SJSA1 (cell line): Measurements from ENCODE around the gene HTT. TPM values are rescaled to one million over a fixed set of nuclear protein-coding genes. Genes with fewer than 3 reads are reported as not detected.
A peak's percentile ranks its signal among the peaks of the same experiment; 100 is the strongest.
"Not testable (repeated sequence)": the region's sequence is repeated elsewhere in the genome, so short reads cannot be mapped to it uniquely, and the experiment has no call there.

ENCODE experiments used
- DNase-seq, 2 experiments: peaks; one replicate each; pipeline ENCODE4 v3.0.0-alpha.2; 2015 to 2020; ENCODE audit warnings: low spot score in 2 of 2, low read depth in 1 of 2
- H3K27ac ChIP-seq: fragments of 250-450 bp; sonication (Bioruptor Pico); 2 replicates; pipeline ENCODE4 v1.5.1; 2020; ENCODE audit warnings: mild to moderate bottlenecking, moderate library complexity
- H3K27me3 ChIP-seq: fragments of 250-450 bp; sonication (Bioruptor Pico); replicated peaks from 2 replicates; pipeline ENCODE4 v1.5.1; 2020; ENCODE audit warnings: mild to moderate bottlenecking, moderate library complexity
- H3K36me3 ChIP-seq: fragments of 250-450 bp; sonication (Bioruptor Pico); 2 replicates; pipeline ENCODE4 v1.5.1; 2020; ENCODE audit warnings: mild to moderate bottlenecking
- H3K4me1 ChIP-seq: fragments of 250-450 bp; sonication (Bioruptor Pico); replicated peaks from 2 replicates; pipeline ENCODE4 v1.6.1; 2021; ENCODE audit warnings: mild to moderate bottlenecking
- H3K4me3 ChIP-seq: fragments of 250-450 bp; sonication (Bioruptor Pico); 2 replicates; pipeline ENCODE4 v1.5.1; 2020; ENCODE audit warnings: mild to moderate bottlenecking
- H3K9me3 ChIP-seq: fragments of 250-450 bp; sonication (Bioruptor Pico); replicated peaks from 2 replicates; pipeline ENCODE4 v1.5.1; 2020; ENCODE audit warnings: mild to moderate bottlenecking
- total RNA-seq: library from RNA; depleted of rRNA; stranded (reverse); fragments of >200 nt; shearing (Covaris generic); gene quantifications from 2 replicates; pipeline ENCODE4 v1.2.3, GENCODE V29; 2014

HTT gene
- total RNA-seq, 1 experiment from 2014 or later = 12.6 TPM

GRCh38 chr4:3040452-3041191, 33.9 kb upstream of the HTT start:
- no peak overlapping the region for H3K4me3 ChIP-seq
- DNase-seq = no peak
- H3K27me3 ChIP-seq = no peaks in the 10 kb centered on the region
- H3K27ac ChIP-seq = no peak overlapping the region
- H3K4me1 ChIP-seq = no peaks in the 10 kb centered on the region
- no peaks in the 10 kb centered on the region for H3K9me3 ChIP-seq
- no peaks in the 10 kb centered on the region for H3K36me3 ChIP-seq

GRCh38 chr4:3041192-3042142, 33.0 kb upstream of the HTT start:
- Histone ChIP-seq H3K4me3 (no peak overlapping the region), H3K9me3 (no peaks in the 10 kb centered on the region), H3K4me1 (no peaks in the 10 kb centered on the region), H3K27me3 (no peaks in the 10 kb centered on the region), H3K27ac (no peak overlapping the region), H3K36me3 (no peaks in the 10 kb centered on the region)
- peak in 1 of 2 experiments; percentile 43 for DNase-seq

GRCh38 chr4:3042226-3042625, 32.3 kb upstream of the HTT start:
- Histone ChIP-seq H3K36me3 (no peaks in the 10 kb centered on the region), H3K4me3 (no peak overlapping the region), H3K4me1 (no peaks in the 10 kb centered on the region), H3K27ac (no peak overlapping the region), H3K27me3 (no peaks in the 10 kb centered on the region), H3K9me3 (no peaks in the 10 kb centered on the region)
- DNase-seq = no peak

- Histone ChIP-seq H3K27ac (no peak overlapping the region), H3K4me3 (no peak overlapping the region), H3K36me3 (no peaks in the 10 kb centered on the region), H3K9me3 (no peaks in the 10 kb centered on the region), H3K27me3 (no peaks in the 10 kb centered on the region), H3K4me1 (no peaks in the 10 kb centered on the region)
- no peak for DNase-seq
Measured at GRCh38 chr4:3043282-3044020, 31.0 kb upstream of the HTT start.

- Histone ChIP-seq H3K27me3 (no peaks in the 10 kb centered on the region), H3K27ac (no peak overlapping the region)
Measured at GRCh38 chr4:3044870-3045819, 29.3 kb upstream of the HTT start.

GRCh38 chr4:3046162-3046561, 28.3 kb upstream of the HTT start:
- Histone ChIP-seq H3K36me3 (no peaks in the 10 kb centered on the region), H3K9me3 (no peaks in the 10 kb centered on the region), H3K27me3 (no peaks in the 10 kb centered on the region), H3K27ac (no peak overlapping the region), H3K4me3 (no peak overlapping the region), H3K4me1 (no peaks in the 10 kb centered on the region)
- DNase-seq = no peak

More at GRCh38 chr4:3044870-3045819, 29.3 kb upstream of the HTT start:
- H3K36me3 ChIP-seq = no peaks in the 10 kb centered on the region
- no peak overlapping the region for H3K4me3 ChIP-seq
- H3K4me1 ChIP-seq = no peaks in the 10 kb centered on the region
- no peaks in the 10 kb centered on the region for H3K9me3 ChIP-seq
- DNase-seq = peak in 1 of 2 experiments; percentile 22

- no peaks in the 10 kb centered on the region for H3K4me1 ChIP-seq
- no peaks in the 10 kb centered on the region for H3K27me3 ChIP-seq
- H3K9me3 ChIP-seq = no peaks in the 10 kb centered on the region
- no peak overlapping the region for H3K4me3 ChIP-seq
- no peak overlapping the region for H3K27ac ChIP-seq
- no peak for DNase-seq
- no peaks in the 10 kb centered on the region for H3K36me3 ChIP-seq
Measured at GRCh38 chr4:3046623-3047022, 27.9 kb upstream of the HTT start.

- no peaks in the 10 kb centered on the region for H3K9me3 ChIP-seq
- H3K4me3 ChIP-seq = no peak overlapping the region
- H3K4me1 ChIP-seq = no peaks in the 10 kb centered on the region
- H3K27ac ChIP-seq = no peak overlapping the region
- H3K27me3 ChIP-seq = no peaks in the 10 kb centered on the region
- no peak for DNase-seq
- no peaks in the 10 kb centered on the region for H3K36me3 ChIP-seq
Measured at GRCh38 chr4:3047464-3048286, 26.8 kb upstream of the HTT start.

- H3K36me3 ChIP-seq, H3K4me1 ChIP-seq, DNase-seq, H3K27ac ChIP-seq, H3K27me3 ChIP-seq, H3K9me3 ChIP-seq, H3K4me3 ChIP-seq: not testable (repeated sequence)
Measured at GRCh38 chr4:3051141-3051897, 23.2 kb upstream of the HTT start.

- H3K4me1 ChIP-seq = no peaks in the 10 kb centered on the region
- DNase-seq = no peak
- H3K9me3 ChIP-seq = no peaks in the 10 kb centered on the region
- H3K27ac ChIP-seq = no peak overlapping the region
- H3K27me3 ChIP-seq = no peaks in the 10 kb centered on the region
- no peak overlapping the region for H3K4me3 ChIP-seq
- no peaks in the 10 kb centered on the region for H3K36me3 ChIP-seq
Measured at GRCh38 chr4:3054169-3054759, 20.2 kb upstream of the HTT start.

GRCh38 chr4:3059943-3060342, 14.5 kb upstream of the HTT start:
- no peaks in the 10 kb centered on the region for H3K27me3 ChIP-seq
- H3K27ac ChIP-seq = no peak overlapping the region
- H3K9me3 ChIP-seq = no peaks in the 10 kb centered on the region
- no peaks in the 10 kb centered on the region for H3K4me1 ChIP-seq
- no peak for DNase-seq
- no peaks in the 10 kb centered on the region for H3K36me3 ChIP-seq
- H3K4me3 ChIP-seq = no peak overlapping the region
